Stomach (tissue), 9 donors: ENCODE data around the gene DGKD. TPM values are rescaled to one million over a fixed set of nuclear protein-coding genes. Genes with fewer than 3 reads are reported as not detected.

Experiments
- DNase-seq, 2 donors: peaks; one replicate each; pipeline versions ENCODE4 v3.0.0 to v3.0.0-alpha.2; 2013 to 2019
- H3K27ac ChIP-seq, 5 donors: fragments of 200-600 bp in 4 of 5; sonication (generic) in 4 of 5; one replicate each; pipeline ENCODE4 v1.5.1; 2013 to 2019; ENCODE audit warnings: mild to moderate bottlenecking in 1 of 5, moderate library complexity in 1 of 5
- H3K27me3 ChIP-seq, 3 donors: fragments of 200-600 bp; sonication (generic); one replicate each; pipeline ENCODE4 v1.5.1; 2017 to 2019; ENCODE audit warnings: mixed run types in 1 of 3
- H3K36me3 ChIP-seq, 4 donors: fragments of 200-600 bp; sonication (generic); 1 replicate in 3 of 4; 2 replicates in 1 of 4; pipeline ENCODE4 v1.5.1; 2016 to 2019
- H3K4me1 ChIP-seq, 4 donors: fragments of 200-600 bp; sonication (generic); one replicate each; pipeline ENCODE4 v1.5.1; 2016 to 2019
- H3K4me3 ChIP-seq, 4 donors: fragments of 200-600 bp; sonication (generic) in 3 of 4; one replicate each; pipeline ENCODE4 v1.5.1; 2016 to 2019; ENCODE audit warnings: mild to moderate bottlenecking in 1 of 4
- H3K9me3 ChIP-seq, 4 donors: fragments of 200-600 bp; sonication (generic); one replicate each; pipeline ENCODE4 v1.5.1; 2016 to 2019
- EP300 ChIP-seq: sonication (generic); formaldehyde crosslinking; IDR thresholded peaks from one replicate; pipeline ENCODE4 v1.6.1; 2017; ENCODE audit warnings: antibody characterized with exemption
- POLR2A ChIP-seq, 4 donors: fragments of 450-650 bp; IDR thresholded peaks; one replicate each; pipeline ENCODE4 v1.6.1; 2016; ENCODE audit warnings: antibody characterized with exemption in 4 of 4, control low read depth in 2 of 4, mild to moderate bottlenecking in 1 of 4, moderate library complexity in 1 of 4
- POLR2AphosphoS5 ChIP-seq, 3 donors: sonication (generic); formaldehyde crosslinking; IDR thresholded peaks; one replicate each; pipeline ENCODE4 v1.6.1; 2016; ENCODE audit warnings: antibody characterized with exemption in 3 of 3
- WGBS, 5 donors: extraction: QIAGEN DNeasy Blood & Tissue Kit in 3 of 5; methylation state at CpG; one replicate each; pipeline versions ENCODE4 v1.1.5 to v1.1.7; 2013 to 2018; 5-methylcytosine and 5-hydroxymethylcytosine counted together
- intact Hi-C: fragments of 100-400 bp; cut with DNase I; formaldehyde crosslinking; loops from one replicate; pipeline ENCODE4 v1.15.1; 2023; ENCODE audit warnings: low total_unique reads
- polyA plus RNA-seq, 3 donors: library from polyadenylated mRNA; stranded (reverse); fragments of 200-250 nt; gene quantifications; one replicate each; pipeline ENCODE4 v1.2.3, GENCODE V29; 2013
- total RNA-seq, 5 donors: library from RNA; depleted of rRNA; stranded (reverse); fragments of >200 nt; gene quantifications; one replicate each; pipeline versions ENCODE4 v1.1.0 to v1.2.3, GENCODE V29; 2014 to 2016
- TF ChIP-seq, protein P1 (sequence below), 7 experiments: fragments of 450-650 bp in 4 of 7; fragments of 200-600 bp in 3 of 7; sonication (generic) in 3 of 7; IDR thresholded peaks; one replicate each; pipeline ENCODE4 v1.5.1; 2016 to 2019; ENCODE audit warnings: antibody characterized with exemption in 7 of 7, control low read depth in 2 of 7, mild to moderate bottlenecking in 1 of 7
- donor health status: healthy with polysubstance abuse.
- donor health status: Bipolar disorder and iron deficiency.
- donor health status: healthy.

DGKD gene
- total and polyA plus RNA-seq, 8 donors, result 21.9 to 471 (median 202) TPM

GRCh38 chr2:233436191-233436581, 81.9 kb downstream of the DGKD start:
- peak in 1 of 2 donors; percentile 77 for DNase-seq
- H3K27me3 ChIP-seq, result no peaks in the 10 kb centered on the region
- 38 to 81% (median 67%) methylated on average over 9 to 15 of the region's 15 CpGs for WGBS, 5 donors
- H3K4me3 ChIP-seq, result no peak overlapping the region
- H3K9me3 ChIP-seq, result no peaks in the 10 kb centered on the region
- TF ChIP-seq, protein P1, sequence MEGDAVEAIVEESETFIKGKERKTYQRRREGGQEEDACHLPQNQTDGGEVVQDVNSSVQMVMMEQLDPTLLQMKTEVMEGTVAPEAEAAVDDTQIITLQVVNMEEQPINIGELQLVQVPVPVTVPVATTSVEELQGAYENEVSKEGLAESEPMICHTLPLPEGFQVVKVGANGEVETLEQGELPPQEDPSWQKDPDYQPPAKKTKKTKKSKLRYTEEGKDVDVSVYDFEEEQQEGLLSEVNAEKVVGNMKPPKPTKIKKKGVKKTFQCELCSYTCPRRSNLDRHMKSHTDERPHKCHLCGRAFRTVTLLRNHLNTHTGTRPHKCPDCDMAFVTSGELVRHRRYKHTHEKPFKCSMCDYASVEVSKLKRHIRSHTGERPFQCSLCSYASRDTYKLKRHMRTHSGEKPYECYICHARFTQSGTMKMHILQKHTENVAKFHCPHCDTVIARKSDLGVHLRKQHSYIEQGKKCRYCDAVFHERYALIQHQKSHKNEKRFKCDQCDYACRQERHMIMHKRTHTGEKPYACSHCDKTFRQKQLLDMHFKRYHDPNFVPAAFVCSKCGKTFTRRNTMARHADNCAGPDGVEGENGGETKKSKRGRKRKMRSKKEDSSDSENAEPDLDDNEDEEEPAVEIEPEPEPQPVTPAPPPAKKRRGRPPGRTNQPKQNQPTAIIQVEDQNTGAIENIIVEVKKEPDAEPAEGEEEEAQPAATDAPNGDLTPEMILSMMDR (IDR thresholded peaks at IDR 0.05), result no peak
- TF ChIP-seq POLR2AphosphoS5 (IDR thresholded peaks at IDR 0.05), result peak in 2 of 3 donors; percentile 30 to 50
- H3K4me1 ChIP-seq, result peaks cover 39 to 75% (median 48%) of the 10 kb centered on the region in 4 donors
- H3K36me3 ChIP-seq, result peaks cover 52 to 67% (median 64%) of the 10 kb centered on the region in 4 donors
- intact Hi-C loops, result no loop called here
- H3K27ac ChIP-seq, result peak overlapping the region; percentile 26 to 69 (median 53)

GRCh38 chr2:233436691-233437438, 82.6 kb downstream of the DGKD start:
- WGBS, 5 donors, result 55 to 80% (median 62%) methylated on average over 13 to 17 of the region's 17 CpGs
- Histone ChIP-seq H3K36me3 (peaks cover 52 to 74% (median 70%) of the 10 kb centered on the region in 4 donors), H3K4me3 (no peak overlapping the region), H3K9me3 (no peaks in the 10 kb centered on the region), H3K4me1 (peaks cover 39 to 82% (median 52%) of the 10 kb centered on the region in 4 donors), H3K27me3 (no peaks in the 10 kb centered on the region), H3K27ac (peak overlapping the region; percentile 5 to 69 (median 53))
- TF ChIP-seq, protein P1 (IDR thresholded peaks at IDR 0.05), result no peak
- no peak for TF ChIP-seq POLR2AphosphoS5 (IDR thresholded peaks at IDR 0.05)
- intact Hi-C loops, result no loop called here
- DNase-seq, result peak in 1 of 2 donors; percentile 28

- peaks cover 52 to 80% (median 76%) of the 10 kb centered on the region in 4 donors for H3K36me3 ChIP-seq
- 81 to 93% (median 84%) methylated on average over 7 to 14 of the region's 14 CpGs for WGBS, 5 donors
These were observed 83.2 kb downstream of the DGKD start for GRCh38 chr2:233437439-233437955.

GRCh38 chr2:233438573-233439147, 84.4 kb downstream of the DGKD start:
- no peaks in the 10 kb centered on the region for H3K9me3 ChIP-seq
- peak in 1 of 2 donors; percentile 66 for DNase-seq
- WGBS, 5 donors, result 45 to 71% (median 64%) methylated on average over 15 of the region's 15 CpGs
- peaks cover 51 to 90% (median 56%) of the 10 kb centered on the region in 4 donors for H3K4me1 ChIP-seq
- TF ChIP-seq POLR2AphosphoS5 (IDR thresholded peaks at IDR 0.05), result no peak
- TF ChIP-seq EP300, result no peak
- no peaks in the 10 kb centered on the region for H3K27me3 ChIP-seq
- peaks cover 52 to 90% (median 82%) of the 10 kb centered on the region in 4 donors for H3K36me3 ChIP-seq
- no peak overlapping the region for H3K4me3 ChIP-seq
- H3K27ac ChIP-seq, result peak overlapping the region; percentile 13 to 81 (median 72)
- intact Hi-C loops, result no loop called here

More at GRCh38 chr2:233437439-233437955, 83.2 kb downstream of the DGKD start:
- intact Hi-C loops, result no loop called here
- no peak for DNase-seq
- Histone ChIP-seq H3K4me3 (no peak overlapping the region), H3K27me3 (no peaks in the 10 kb centered on the region), H3K27ac (peak overlapping the region in 4 of 5 donors; percentile 28 to 72 (median 60)), H3K4me1 (peaks cover 40 to 88% (median 53%) of the 10 kb centered on the region in 4 donors), H3K9me3 (no peaks in the 10 kb centered on the region)
- TF ChIP-seq POLR2AphosphoS5 (IDR thresholded peaks at IDR 0.05) (no peak), EP300 (no peak), POLR2A (IDR thresholded peaks at IDR 0.05) (no peak)
- TF ChIP-seq, protein P1 (IDR thresholded peaks at IDR 0.05), result no peak
